Measurements from ENCODE around the gene ADM.
A peak's percentile ranks its signal among the peaks of the same experiment; 100 is the strongest.

Gene ADM

GRCh38 chr11:10354389-10354788 is 49.5 kb downstream of the ADM start:
- Histone ChIP-seq H4K20me1 (no peaks in the 10 kb centered on the region), H3K9me3 (replicated peaks in 1 of 11) (peaks cover 0 to 9% (median 0%) of the 10 kb centered on the region in 11 experiments; a peak in 1 of 22 replicates), H3K27me3 (no peaks in the 10 kb centered on the region), H3K9ac (no peak overlapping the region), H3K27ac (peak overlapping the region in 1 of 11 experiments; percentile 17; a peak in 1 of 22 replicates), H3K36me3 (no peaks in the 10 kb centered on the region), H3K4me1 (peaks cover 0 to 21% (median 0%) of the 10 kb centered on the region in 10 experiments; a peak in 4 of 20 replicates), H3K4me3 (no peak overlapping the region), H3K4me2 (peak overlapping the region in 1 of 11 experiments; percentile 46; a peak in 2 of 22 replicates)
- no peak for TF ChIP-seq Cebpa-rat (IDR thresholded peaks at IDR 0.05)

- Histone ChIP-seq H3K9me3 (replicated peaks in 1 of 11) (peaks cover 0 to 14% (median 0%) of the 10 kb centered on the region in 11 experiments; a peak in 2 of 22 replicates), H3K4me1 (peaks cover 0 to 21% (median 0%) of the 10 kb centered on the region in 10 experiments; a peak in 4 of 20 replicates), H3K27ac (peak overlapping the region in 1 of 11 experiments; percentile 17; a peak in 1 of 22 replicates), H3K36me3 (no peaks in the 10 kb centered on the region), H3K4me2 (peak overlapping the region in 2 of 11 experiments; percentile 37 to 46; a peak in 3 of 22 replicates), H3K4me3 (no peak overlapping the region), H4K20me1 (no peaks in the 10 kb centered on the region), H3K9ac (no peak overlapping the region), H3K27me3 (no peaks in the 10 kb centered on the region)
- TF ChIP-seq Cebpa-rat (IDR thresholded peaks at IDR 0.05), result no peak
Observed at GRCh38 chr11:10355257-10355661, 50.4 kb downstream of the ADM start.

GRCh38 chr11:10356161-10356560 is 51.3 kb downstream of the ADM start:
- Histone ChIP-seq H3K9ac (no peak overlapping the region), H3K27ac (no peak overlapping the region), H3K4me1 (peaks cover 0 to 21% (median 0%) of the 10 kb centered on the region in 10 experiments; a peak in 4 of 20 replicates), H3K4me3 (no peak overlapping the region), H4K20me1 (no peaks in the 10 kb centered on the region), H3K9me3 (replicated peaks in 1 of 11) (peaks cover 0 to 18% (median 0%) of the 10 kb centered on the region in 11 experiments; a peak in 2 of 22 replicates), H3K27me3 (no peaks in the 10 kb centered on the region), H3K36me3 (no peaks in the 10 kb centered on the region), H3K4me2 (no peak overlapping the region)
- TF ChIP-seq Cebpa-rat (IDR thresholded peaks at IDR 0.05), result no peak
